ENCODE results near the gene BATF. TPM values are rescaled to one million over a fixed set of nuclear protein-coding genes. Genes with fewer than 3 reads are reported as not detected.

BATF gene
- total RNA-seq, 1 experiment from 2014 or later, result not detected

DNA sequence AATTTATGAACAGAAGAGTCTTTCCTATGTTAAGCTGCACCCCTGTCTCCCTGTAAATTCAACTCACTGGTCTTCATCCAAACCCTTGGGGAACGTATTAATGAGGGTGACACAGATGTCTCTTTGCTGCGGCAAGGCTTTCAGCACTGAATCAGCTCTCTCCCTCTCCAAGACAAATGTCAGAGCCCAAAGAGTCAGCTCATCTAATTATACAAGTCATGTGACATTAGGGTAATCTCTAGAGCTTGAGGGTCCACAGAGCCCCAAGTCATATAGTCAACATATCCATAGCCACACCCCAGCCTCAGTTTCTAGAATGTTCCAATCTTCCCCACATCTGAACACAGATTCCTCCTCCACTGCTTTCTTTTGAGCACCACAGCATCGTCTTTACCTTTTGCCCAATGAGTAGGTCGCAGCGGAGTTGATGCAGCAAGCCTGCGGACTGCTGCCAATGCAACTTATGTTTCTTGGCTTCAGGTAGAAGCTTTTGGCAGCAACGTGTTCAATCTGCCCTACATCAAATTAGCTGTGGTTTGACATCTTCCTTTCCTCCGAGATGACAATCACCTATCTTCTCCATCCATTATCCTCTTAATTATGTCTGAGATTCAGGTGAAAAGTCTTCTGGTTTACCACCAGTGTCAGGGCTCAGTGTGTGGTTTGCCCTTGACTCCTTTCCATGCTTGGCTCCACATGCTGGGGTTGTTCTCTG is 5.3 kb downstream of the BATF start:
- in situ Hi-C loops (cut with HindIII; ENCODE audit: low sequenced_read_pairs), result no loop called here
- no peak for DNase-seq (ENCODE audit: low spot score)

DNA sequence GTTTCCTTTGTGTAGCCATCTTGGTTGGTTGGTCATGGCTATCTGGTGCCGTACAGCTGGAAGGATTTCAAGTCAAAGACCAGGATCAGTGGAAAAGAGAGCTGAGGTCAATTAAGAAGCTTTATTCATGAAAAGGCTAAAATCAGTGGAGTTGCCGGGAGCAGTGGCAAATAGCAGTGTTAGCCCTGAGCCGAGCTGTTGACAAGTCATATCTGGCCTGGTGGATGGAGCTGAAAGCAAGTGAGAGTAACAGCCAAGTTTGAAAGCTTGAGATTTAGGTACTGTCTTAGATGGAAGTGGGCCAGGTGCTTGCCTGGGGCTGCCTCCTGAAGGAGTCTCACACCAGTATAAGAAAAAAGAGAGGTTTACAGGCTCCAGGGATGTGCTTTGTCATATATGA is 9.0 kb downstream of the BATF start:
- in situ Hi-C loops (cut with HindIII; ENCODE audit: low sequenced_read_pairs), result no loop called here
- no peak for DNase-seq (ENCODE audit: low spot score)

DNA sequence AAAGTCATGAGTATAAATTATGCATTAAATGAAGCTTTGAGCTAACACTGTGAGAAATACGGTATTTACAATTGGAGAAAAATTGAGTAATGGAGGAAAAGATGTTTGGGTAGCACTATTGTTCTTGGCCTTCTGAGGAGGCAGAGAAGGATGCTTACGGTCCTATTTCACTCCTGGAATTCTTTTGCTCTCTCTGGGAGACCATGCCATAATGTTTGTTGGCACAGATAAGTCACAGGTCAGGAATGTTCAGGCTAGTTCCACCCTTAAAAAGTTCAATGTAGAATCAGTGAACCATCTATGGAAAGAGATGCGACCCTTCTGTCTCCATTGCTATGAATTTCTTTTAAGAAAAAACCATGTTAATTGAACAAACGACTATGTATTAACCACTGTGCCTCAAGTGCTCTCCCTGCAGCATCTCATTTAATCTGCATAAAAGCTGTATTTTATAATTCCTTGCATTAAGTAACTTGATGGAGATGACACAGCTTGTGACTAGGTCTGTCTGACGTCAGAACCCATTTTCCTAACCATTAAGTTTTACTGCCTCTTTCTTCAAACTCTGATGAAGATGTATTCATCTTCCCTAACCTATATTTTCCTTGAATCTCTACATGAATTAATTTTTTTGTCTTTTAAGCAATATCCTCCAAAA is 9.5 kb downstream of the BATF start:
- no peak for DNase-seq (ENCODE audit: low spot score)

DNA sequence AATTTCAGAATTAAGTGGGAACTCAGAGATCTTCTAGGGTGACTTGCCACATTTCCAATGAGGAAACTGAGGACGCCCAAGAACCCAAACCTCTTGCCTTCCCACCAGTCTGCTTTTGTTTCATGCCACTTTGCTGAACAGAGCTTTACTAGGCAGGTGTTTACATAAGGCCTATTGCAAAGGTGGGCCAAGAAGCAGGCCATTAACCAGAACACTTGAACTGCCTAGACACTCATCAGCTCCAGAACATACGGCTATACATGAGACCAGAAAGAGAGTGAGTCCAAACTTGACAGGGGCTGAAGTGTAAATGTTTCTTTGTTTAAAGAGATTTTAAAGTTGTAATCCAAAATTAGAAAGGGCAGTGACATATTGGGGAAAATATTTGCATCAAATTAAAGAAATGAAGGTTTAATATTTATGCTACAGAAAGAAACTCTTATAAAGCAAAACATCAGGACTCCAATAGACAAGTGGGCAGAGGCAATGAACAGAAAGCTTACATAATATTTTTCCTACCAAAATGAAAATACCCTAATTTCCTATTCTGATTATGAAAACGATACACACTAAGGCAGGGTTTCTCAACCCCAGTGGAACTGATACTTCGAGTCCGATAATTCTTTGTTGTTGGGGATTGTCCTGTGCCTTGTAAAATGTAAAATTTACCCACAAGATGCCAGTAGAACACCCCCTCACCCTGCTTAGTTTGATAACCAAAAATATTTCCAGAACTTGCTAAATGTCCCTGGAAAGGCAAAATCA is 11.7 kb downstream of the BATF start:
- DNase-seq (ENCODE audit: low spot score), result no peak
- in situ Hi-C loops (cut with HindIII; ENCODE audit: low sequenced_read_pairs), result no loop called here

More for the DNA sequence above, 9.5 kb downstream of the BATF start:
- in situ Hi-C loops (cut with HindIII; ENCODE audit: low sequenced_read_pairs), result no loop called here

DNA sequence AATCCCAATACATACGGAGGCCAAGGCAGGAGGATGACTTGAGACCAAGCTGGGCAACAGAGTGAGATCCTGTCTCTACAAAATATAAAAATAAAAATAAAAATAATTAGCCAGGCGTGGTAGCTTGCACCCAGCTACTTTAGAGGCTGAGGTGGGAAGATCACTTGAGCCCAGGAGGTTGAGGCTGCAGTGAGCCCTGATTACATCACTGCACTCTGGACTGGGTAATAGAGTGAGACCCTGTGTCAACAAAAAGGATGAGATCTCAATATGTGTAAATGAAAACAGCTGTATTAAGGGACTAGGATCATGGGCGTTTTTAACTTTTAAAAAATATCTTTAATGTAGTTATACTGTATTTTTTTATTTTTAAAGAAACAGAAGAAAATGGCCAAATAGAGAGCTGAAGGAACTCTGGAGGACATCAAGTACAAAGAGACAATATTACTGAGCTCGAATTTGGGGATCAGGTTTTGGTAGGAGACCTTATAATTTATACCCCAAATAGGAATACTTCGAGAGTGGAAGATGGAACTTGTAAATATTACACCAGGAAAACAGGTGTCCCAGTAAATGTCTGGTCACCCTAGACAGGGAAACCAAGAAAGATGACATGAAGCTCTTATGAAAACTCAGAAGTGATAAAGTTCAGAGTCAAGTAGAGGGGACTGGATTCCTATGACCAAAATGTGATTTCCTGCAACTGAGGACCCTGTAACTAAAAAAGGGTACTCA is 13.1 kb downstream of the BATF start:
- DNase-seq (ENCODE audit: low spot score), result no peak
- in situ Hi-C loops (cut with HindIII; ENCODE audit: low sequenced_read_pairs), result no loop called here

DNA sequence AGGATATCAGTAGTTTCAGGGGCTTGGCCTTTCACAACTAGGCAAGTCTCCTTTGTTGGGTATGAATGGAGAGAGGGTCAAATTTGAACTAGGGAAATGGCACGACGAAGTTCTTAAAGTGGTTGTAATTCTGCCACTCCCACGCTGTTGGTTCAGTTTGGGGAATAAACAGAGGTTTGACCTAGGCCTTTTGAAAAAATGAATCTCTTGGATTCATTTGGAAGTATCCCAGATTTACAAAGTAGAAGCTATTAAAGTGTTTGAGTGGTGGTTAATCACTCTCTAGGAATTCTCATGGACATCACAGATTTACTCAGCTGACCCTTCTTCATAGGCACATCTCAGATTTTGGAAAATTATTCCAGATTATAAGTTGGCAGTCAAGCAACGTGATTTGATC is 14.8 kb downstream of the BATF start:
- no peak for DNase-seq (ENCODE audit: low spot score)
- in situ Hi-C loops (cut with HindIII; ENCODE audit: low sequenced_read_pairs), result no loop called here

DNA sequence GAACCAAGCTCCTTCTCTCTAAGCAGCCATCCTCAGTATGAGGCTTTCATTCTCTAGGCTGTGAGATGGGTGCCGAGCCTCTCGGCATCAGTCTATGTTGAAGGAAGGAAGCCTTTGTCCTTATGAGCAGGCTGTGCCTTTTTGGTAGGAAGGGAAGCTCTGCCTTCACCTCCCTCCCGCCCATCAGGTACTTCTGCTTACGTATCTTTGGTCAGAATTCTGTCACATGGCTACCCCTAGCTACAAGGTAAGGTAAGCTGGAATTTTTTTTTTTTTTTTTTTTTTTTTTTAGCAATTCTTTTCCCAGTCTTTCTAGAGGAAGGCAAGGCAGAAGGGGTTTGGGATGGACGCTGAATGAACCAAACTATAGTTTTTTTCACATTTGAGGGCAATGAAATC is 16.9 kb downstream of the BATF start:
- in situ Hi-C loops (cut with HindIII; ENCODE audit: low sequenced_read_pairs), result no loop called here
- DNase-seq (ENCODE audit: low spot score), result no peak

DNA sequence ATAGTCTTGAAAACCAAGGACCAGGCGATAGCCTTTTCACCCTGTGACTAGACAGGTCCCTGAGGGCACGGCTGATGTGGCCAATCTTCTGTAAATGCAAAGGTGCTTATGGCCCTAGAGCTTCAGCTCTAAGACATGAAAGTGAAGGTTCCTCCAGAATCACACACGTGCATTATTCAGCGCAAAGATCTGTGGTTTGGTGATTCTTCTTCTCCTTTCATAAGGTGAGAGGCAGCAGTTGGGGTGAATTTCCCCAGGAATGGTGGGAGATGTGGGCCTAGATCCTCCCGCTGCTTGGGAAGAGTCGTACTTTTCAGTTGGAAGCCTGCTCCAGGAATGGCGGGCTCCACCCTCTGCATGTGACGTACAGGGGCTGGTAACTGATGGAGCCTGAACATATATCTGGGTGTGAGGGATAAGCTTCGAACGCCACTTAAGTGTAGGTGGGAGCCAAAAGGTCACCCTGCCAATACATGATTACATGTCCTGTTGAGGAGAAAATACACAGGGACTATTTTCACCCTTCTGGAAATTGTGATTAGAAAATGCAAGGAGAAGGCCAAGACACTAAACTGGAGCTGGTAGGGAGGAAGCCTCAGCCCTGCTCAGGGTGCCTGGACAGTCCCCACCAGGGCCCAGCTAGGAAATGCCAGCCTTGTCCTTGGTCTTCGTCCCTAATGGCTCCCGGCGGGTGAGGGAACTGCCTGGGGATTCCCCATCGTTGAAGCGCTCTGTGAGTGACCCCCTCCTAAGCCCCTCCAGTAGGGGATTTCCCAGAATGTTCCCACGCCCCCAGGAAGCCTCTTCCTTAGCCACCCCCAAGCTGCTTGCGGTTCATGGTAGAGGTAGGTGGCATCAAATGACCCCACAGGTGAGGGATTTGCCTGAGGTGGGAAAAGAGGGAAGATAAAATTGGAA is 17.6 kb downstream of the BATF start:
- DNase-seq (ENCODE audit: low spot score), result no peak
- in situ Hi-C loops (cut with HindIII; ENCODE audit: low sequenced_read_pairs), result no loop called here

DNA sequence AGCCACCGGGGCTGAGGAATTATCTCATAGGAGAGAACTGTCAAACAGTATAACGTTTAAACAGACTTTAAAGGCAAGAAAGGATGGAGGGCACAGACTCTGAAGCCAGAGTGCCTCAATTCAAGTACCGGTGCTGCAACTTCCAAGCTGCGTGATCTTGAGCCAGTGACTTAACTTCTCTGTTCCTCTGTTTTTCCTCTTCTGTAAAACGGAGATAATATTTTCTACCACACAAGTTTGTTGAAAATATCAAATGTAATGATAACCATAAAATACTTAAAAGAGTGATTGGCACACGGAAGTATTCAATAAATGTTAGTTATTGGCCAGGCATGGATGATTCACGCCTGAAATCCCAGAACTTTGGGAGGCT is 18.2 kb downstream of the BATF start:
- no peak for DNase-seq (ENCODE audit: low spot score)
- in situ Hi-C loops (cut with HindIII; ENCODE audit: low sequenced_read_pairs), result no loop called here

DNA sequence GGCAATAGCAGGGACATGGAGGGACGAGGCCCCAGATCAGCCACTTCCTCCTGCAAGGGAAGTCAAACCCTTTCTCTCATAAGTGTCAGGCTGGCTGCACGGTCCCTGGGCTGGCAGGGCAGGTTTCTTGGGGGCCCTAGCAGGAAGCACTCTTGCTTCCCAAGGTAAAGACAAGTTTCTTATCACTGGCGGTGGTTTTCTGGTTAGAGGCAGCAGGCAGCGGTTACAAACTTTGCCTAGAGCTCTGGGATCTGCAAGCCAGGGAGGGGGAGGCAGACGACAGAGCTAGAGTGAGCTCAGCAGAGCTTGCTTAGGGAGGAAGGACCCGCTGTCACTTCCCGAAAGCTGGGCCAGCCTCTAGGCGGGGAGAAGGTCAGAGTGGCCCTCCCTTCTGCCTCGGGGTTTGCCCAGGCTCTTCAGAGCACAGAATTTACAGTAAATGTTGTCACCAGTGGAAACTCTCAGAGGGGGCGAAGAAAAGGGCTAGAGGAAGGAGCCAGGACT is 20.4 kb downstream of the BATF start:
- DNase-seq (ENCODE audit: low spot score), result no peak
- in situ Hi-C loops (cut with HindIII; ENCODE audit: low sequenced_read_pairs), result no loop called here

DNA sequence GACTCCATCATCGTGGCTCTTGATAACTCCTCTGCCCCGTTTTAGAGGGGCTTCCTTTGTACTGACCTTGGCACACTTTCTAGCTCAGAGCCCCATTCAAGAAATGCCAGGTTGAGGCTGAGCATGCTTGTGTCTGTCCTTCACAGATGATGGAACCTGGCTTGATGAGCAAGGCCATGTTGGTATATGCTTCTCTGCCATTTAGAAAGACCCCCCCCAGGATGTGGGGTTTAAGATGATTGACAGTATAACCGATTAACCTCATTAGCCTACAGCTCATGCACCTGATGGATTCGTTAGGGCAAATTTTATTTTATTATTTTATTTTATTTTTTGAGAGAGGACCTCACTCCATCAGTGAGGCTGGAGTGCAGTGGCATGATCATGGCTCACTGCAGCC is 21.0 kb downstream of the BATF start:
- DNase-seq (ENCODE audit: low spot score), result no peak

DNA sequence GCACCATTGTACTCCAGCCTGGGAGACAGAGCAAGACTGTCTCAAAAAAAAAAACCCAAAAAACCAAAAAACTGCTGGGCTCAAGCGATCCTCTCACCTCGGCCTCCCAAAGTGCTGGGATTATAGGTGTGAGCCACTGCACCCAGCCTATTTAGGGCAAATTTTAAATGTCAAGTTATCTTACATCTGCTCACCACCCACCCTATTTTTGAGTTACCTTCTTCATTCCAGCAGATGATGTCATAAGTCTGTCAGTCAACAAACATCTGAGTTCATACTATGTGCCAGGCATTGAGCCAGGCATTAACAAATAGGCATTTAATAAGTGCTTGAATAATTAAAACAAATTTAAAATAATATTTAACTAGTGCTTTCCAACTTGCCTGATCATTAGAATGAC is 21.5 kb downstream of the BATF start:
- in situ Hi-C loops (cut with HindIII; ENCODE audit: low sequenced_read_pairs), result no loop called here
- no peak for DNase-seq (ENCODE audit: low spot score)

More for the DNA sequence above, 21.0 kb downstream of the BATF start:
- in situ Hi-C loops (cut with HindIII; ENCODE audit: low sequenced_read_pairs), result no loop called here

DNA sequence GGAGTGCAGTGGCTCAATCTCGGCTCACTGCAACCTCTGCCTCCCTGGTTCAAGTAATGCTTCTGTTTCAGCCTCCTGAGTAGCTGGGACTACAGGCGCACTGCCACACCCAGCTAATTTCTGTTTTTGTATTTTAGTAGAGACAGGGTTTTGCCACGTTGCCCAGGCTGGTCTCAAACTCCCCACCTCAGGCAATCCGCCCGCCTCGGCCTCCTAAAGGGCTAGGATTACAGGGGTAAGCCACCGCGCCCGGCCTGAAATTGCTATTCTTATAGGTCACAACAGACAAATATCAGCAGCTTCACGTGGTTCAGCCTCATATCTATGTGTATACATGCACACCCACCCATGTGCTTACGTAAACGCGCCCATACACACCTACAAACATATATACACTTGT is 23.6 kb downstream of the BATF start:
- in situ Hi-C loops (cut with HindIII; ENCODE audit: low sequenced_read_pairs), result no loop called here
- DNase-seq (ENCODE audit: low spot score), result no peak

DNA sequence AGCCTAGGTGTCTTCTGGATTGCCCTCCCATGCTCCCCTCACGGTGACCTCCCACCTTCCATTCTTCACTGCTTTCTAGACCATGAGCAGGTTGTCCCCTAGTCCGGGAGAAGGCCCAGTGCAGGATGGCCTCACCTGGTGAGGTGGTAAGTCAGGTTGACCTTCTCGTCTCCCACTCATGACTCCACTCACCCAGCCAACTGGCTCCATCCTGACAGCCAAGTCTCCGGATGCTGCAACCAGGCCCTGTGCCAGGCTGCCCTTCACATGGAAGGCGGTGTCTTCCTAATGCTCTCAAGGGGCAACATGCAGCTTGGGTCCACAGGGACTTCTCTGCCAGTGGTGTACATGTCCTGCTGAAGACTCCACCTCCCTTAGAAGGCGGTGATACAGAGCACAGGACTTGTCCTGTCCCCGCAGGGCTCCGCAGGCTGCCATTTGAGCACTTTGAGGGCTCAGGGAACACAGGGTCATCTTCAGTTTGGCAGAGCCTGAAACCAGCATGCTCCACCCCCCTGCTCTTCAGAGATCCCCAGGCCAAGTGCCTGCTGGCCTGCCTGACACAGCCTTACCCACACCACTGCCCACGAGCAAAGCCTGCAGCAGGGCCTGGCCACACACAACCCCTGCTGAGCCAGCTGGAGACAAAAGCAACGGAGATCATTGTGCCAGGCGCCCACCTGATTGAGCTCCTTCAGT is 25.4 kb downstream of the BATF start:
- no peak for DNase-seq (ENCODE audit: low spot score)
- in situ Hi-C loops (cut with HindIII; ENCODE audit: low sequenced_read_pairs), result no loop called here

DNA sequence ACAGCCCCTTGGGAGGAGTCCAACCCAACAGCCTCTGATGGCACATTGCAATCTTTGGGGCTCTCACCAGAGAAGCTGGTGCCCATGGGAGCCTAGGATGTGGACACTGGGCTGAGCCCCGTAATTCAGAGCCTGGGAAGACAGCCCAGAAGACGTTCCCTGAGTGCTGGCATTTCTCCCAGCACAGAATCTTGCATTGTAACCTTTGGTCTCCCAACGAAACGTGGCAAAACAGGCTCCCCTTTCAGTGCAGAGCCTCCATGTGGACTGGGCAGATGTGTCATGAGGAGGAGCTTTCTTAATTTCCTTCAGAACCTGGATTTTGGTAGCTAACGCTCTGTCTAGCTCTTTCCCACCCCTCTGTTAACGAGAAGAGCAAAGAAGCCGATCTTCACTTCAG is 26.3 kb downstream of the BATF start:
- in situ Hi-C loops (cut with HindIII; ENCODE audit: low sequenced_read_pairs), result no loop called here
- DNase-seq (ENCODE audit: low spot score), result no peak

DNA sequence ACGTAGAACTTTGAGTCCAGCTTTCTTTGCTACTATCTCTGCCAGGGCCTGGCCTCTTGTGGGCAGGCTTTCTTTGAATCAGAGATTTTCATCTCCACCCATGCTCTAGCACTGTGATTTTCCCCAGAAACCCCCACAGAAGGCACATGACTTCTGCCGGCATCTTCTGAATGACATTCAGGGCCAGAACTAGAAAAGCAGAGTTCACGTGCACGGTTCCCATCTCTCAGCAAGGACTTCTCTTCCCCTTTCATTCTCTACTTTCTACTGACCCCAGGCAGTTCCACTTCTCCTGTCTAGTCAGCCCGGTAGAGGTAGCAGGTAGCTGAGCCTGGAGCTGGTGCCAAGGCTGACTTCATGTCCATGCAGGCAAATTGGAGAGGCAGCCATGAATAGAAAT is 26.9 kb downstream of the BATF start:
- DNase-seq (ENCODE audit: low spot score), result no peak

DNA sequence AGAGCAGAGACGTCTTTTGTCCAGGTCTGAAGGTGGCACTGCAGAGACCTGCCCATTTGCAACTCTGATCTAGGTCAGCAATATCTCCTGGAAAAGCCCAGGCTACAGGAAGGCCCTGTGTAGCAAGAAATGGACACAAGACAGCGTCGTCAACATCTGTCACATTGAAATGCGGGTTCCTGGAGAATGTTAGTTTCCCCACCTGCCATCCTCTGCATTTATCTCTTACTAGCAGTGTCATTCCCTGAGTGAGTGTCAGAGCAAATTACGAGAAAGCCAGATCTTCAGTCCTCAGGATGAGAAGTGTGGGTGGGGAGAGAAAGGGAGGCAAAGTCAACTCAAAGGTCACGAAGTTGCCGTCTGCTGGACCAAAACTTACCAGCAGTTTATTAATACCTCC is 28.8 kb downstream of the BATF start:
- in situ Hi-C loops (cut with HindIII; ENCODE audit: low sequenced_read_pairs), result no loop called here
- no peak for DNase-seq (ENCODE audit: low spot score)

More for the DNA sequence above, 26.9 kb downstream of the BATF start:
- in situ Hi-C loops (cut with HindIII; ENCODE audit: low sequenced_read_pairs), result no loop called here

DNA sequence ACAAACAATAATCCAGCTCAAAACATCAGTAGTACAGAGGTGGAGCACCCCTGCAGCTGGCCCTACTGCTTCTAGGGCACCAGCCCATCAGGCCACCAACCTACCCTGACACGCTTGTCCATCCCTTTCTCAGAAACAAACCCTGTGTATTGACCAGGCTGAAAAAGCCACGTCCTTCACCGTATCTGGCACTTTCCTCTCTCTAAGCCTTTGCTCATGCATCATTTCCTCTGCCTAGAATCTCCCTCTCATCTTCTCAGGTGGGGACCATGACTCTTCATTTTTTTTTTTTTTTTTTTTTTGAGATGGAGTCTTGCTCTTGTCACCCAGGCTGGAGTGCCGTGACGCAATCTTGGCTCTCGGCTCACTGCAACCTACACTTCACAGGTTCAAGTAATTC is 30.9 kb downstream of the BATF start:
- no peak for DNase-seq (ENCODE audit: low spot score)
- in situ Hi-C loops (cut with HindIII; ENCODE audit: low sequenced_read_pairs), result no loop called here
